Measurements from ENCODE around the gene SCAF1. TPM values are rescaled to one million over a fixed set of nuclear protein-coding genes. Genes with fewer than 3 reads are reported as not detected.

The SCAF1 gene
- total and polyA plus RNA-seq, 10 of the 15 experiments (the other 5 are each of a cell fraction or from before 2014, with no cell fraction given), result 0.18 to 77.0 (median 5.3) TPM

- H4K20me1 ChIP-seq (ENCODE audit: control insufficient read depth, insufficient read depth), result no peaks in the 10 kb centered on the region
- H3K4me1 ChIP-seq (ENCODE audit: control insufficient read depth, insufficient read depth, low read length), result peaks cover 25% of the 10 kb centered on the region
- H2AFZ ChIP-seq (ENCODE audit: control insufficient read depth, low read depth, low read length), result no peak overlapping the region
- 83% methylated on average over 3 of the region's 3 CpGs for WGBS (ENCODE audit: insufficient coverage, insufficient replicate concordance, low lambda C conversion rate, missing lambda C conversion rate)
- peaks cover 22% of the 10 kb centered on the region for H3K79me2 ChIP-seq (ENCODE audit: control insufficient read depth, insufficient read depth, low read length)
- H3K4me2 ChIP-seq (ENCODE audit: control insufficient read depth, insufficient read depth), result no peak overlapping the region
- no peaks in the 10 kb centered on the region for H3K9me3 ChIP-seq (replicated peaks; ENCODE audit: control insufficient read depth, insufficient read depth, low read length)
- H3K9ac ChIP-seq (ENCODE audit: control insufficient read depth, insufficient read depth, low read length), result no peak overlapping the region
- intact Hi-C loops (cut with micrococcal nuclease; ENCODE audit: unreplicated experiment), result no loop called here
- no peaks in the 10 kb centered on the region; a peak in 2 of 4 replicates for H3K36me3 ChIP-seq (ENCODE audit: control insufficient read depth in 2 of 2, insufficient read depth in 2 of 2, low read length in 1 of 2)
- no peak overlapping the region for H3K4me3 ChIP-seq
- DNase-seq (ENCODE audit: low read depth, low spot score) (no peak), ATAC-seq (no peak), FAIRE-seq (no peak)
- no peak for TF ChIP-seq TBL1XR1 (IDR thresholded peaks at IDR 0.05; ENCODE audit: low read depth, low read length)
- TF ChIP-seq TCF7 (IDR thresholded peaks at IDR 0.05; ENCODE audit: borderline replicate concordance), result no peak
- no peak for TF ChIP-seq USF1 (IDR thresholded peaks at IDR 0.05; ENCODE audit: borderline replicate concordance, extremely low read length, insufficient read depth, low read depth, low read length)
- TF ChIP-seq MTA2 (IDR thresholded peaks at IDR 0.05; ENCODE audit: low read depth), result no peak
- no peak for TF ChIP-seq USF2 (IDR thresholded peaks at IDR 0.05; ENCODE audit: borderline replicate concordance, low read depth, low read length)
- no peak for TF ChIP-seq EP300 (IDR thresholded peaks at IDR 0.05; ENCODE audit: borderline replicate concordance in 1 of 2, control insufficient read depth in 1 of 2, low read depth in 2 of 2, low read length in 2 of 2)
- no peak for TF ChIP-seq E2F4 (IDR thresholded peaks at IDR 0.05; ENCODE audit: low read depth, low read length)
- TF ChIP-seq KLF5 (IDR thresholded peaks at IDR 0.05; ENCODE audit: partially characterized antibody), result no peak
- no peak for TF ChIP-seq REST (IDR thresholded peaks at IDR 0.05; ENCODE audit: low read depth, low read length)
- TF ChIP-seq MTA3 (IDR thresholded peaks at IDR 0.05; ENCODE audit: borderline replicate concordance, low read length), result no peak
- BruUV-seq (replicated peaks), result no TSS peak
- CTCF ChIA-PET, result interaction anchor here (0.8 to 10.5 kb wide), 4 partner anchors 11 to 99 kb away, joined by 3 to 130 read pairs (median 4); partner anchors contain the start of genes RRAS and SCAF1
- no peak overlapping the region for H3K27ac ChIP-seq (ENCODE audit: control insufficient read depth, insufficient read depth)
- no peaks in the 10 kb centered on the region for H3K27me3 ChIP-seq (replicated peaks in 1 of 2; ENCODE audit: control insufficient read depth in 2 of 2, insufficient read depth in 2 of 2, low read length in 1 of 2)
- RAD21 ChIA-PET (ENCODE audit: unreplicated experiment), result interaction anchor here (0.7 kb wide), 1 partner anchor 80 kb away, joined by 3 read pairs; no protein-coding TSS in a partner anchor
- in situ Hi-C loops (cut with MboI), result loop anchor here (5.0 kb wide), 1 partner anchor 172 kb away; the partner anchor contains the start of gene RPS11
- POLR2A ChIA-PET, result interaction anchor here (1.1 to 2.0 kb wide), 2 partner anchors 29 to 98 kb away, joined by 3 to 11 read pairs; partner anchors contain the start of gene RRAS
- SMC1A ChIA-PET (ENCODE audit: uncharacterized antibody, unreplicated experiment), result no interaction called here
Measured at GRCh38 chr19:49669516-49669915, 27.5 kb downstream of the SCAF1 start.
